Measurements from ENCODE around the gene CISH. TPM values are rescaled to one million over a fixed set of nuclear protein-coding genes. Genes with fewer than 3 reads are reported as not detected.

CISH gene
- total RNA-seq, 4 donors from 2014 or later, result 3.3 to 50.5 (median 20.3) TPM

DNA sequence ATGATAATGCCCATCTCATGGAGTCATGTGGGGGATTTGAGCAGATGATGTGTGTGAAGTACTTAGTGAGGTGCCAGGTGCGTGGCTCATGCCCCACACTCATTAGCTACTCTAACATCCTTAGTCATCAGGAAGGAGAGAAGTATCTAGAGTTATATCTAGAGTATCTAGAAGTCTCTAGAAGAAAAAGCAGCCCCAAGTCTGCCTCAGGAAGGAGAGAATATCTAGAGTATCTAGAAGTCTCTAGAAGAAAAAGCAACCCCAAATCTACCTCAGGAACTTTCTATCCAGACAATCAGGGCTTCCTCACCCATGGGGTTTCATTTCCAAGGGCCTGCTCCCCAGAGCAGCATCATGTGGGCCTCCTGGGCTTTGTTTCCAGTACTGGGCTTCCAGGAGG is 38.4 kb upstream of the CISH start:
- Histone ChIP-seq H3K27ac (peak overlapping the region; percentile 59 to 74 (median 69)), H3K27me3 (no peaks in the 10 kb centered on the region), H3K9me3 (no peaks in the 10 kb centered on the region), H3K36me3 (peaks cover 0 to 39% of the 10 kb centered on the region in 2 donors), H3K4me3 (no peak overlapping the region), H3K4me1 (peaks cover 27 to 29% of the 10 kb centered on the region in 2 donors)
- no peak for TF ChIP-seq POLR2A (IDR thresholded peaks at IDR 0.05)
- TF ChIP-seq, protein P1, sequence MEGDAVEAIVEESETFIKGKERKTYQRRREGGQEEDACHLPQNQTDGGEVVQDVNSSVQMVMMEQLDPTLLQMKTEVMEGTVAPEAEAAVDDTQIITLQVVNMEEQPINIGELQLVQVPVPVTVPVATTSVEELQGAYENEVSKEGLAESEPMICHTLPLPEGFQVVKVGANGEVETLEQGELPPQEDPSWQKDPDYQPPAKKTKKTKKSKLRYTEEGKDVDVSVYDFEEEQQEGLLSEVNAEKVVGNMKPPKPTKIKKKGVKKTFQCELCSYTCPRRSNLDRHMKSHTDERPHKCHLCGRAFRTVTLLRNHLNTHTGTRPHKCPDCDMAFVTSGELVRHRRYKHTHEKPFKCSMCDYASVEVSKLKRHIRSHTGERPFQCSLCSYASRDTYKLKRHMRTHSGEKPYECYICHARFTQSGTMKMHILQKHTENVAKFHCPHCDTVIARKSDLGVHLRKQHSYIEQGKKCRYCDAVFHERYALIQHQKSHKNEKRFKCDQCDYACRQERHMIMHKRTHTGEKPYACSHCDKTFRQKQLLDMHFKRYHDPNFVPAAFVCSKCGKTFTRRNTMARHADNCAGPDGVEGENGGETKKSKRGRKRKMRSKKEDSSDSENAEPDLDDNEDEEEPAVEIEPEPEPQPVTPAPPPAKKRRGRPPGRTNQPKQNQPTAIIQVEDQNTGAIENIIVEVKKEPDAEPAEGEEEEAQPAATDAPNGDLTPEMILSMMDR (IDR thresholded peaks at IDR 0.05 in 4 of 5, conservative IDR thresholded peaks at IDR 0.05 in 1 of 5), result no peak
- in situ Hi-C loops (cut with MboI; ENCODE audit: low sequenced_read_pairs in 4 of 4), result no loop called here
- ATAC-seq, result no peak
- intact Hi-C loops (cut with DNase I; ENCODE audit: low total_unique reads), result no loop called here
- DNase-seq, result no peak

DNA sequence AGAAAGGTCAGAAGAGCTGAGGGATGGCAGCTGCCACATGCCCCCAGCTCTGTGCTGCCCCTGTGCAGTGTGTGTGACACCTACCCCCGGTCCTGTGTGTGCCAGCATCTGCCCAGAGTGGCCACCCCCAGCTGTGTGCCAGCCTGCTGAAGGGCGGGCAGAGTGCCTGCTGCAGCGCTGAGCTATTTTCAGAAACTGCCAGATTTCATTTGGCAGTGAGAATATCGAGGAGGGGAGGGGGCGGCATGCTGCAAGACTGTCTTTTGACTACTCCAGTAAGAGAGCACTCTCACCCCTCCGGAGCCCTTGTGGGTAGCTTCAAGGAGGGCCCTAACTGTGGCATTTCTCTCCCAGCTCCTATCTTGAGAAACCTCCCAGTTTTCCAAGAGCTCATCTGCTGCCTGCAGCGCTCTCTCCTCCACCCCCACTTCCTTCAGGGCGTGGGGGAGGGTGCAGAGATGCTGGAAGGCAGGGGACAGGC is 37.9 kb upstream of the CISH start:
- in situ Hi-C loops (cut with MboI; ENCODE audit: low sequenced_read_pairs in 4 of 4) (no loop called here), intact Hi-C loops (cut with DNase I; ENCODE audit: low total_unique reads) (no loop called here)
- Histone ChIP-seq H3K36me3 (peaks cover 0 to 45% of the 10 kb centered on the region in 2 donors), H3K27me3 (no peaks in the 10 kb centered on the region), H3K27ac (peak overlapping the region; percentile 59 to 74 (median 69)), H3K4me3 (no peak overlapping the region), H3K9me3 (no peaks in the 10 kb centered on the region), H3K4me1 (peaks cover 24 to 27% of the 10 kb centered on the region in 2 donors)
- ATAC-seq (peak in 1 of 2 donors; percentile 5), DNase-seq (peak in 1 of 2 donors; percentile 55)
- no peak for TF ChIP-seq POLR2A (IDR thresholded peaks at IDR 0.05)
- TF ChIP-seq, protein P1 (IDR thresholded peaks at IDR 0.05 in 4 of 5, conservative IDR thresholded peaks at IDR 0.05 in 1 of 5), result no peak

DNA sequence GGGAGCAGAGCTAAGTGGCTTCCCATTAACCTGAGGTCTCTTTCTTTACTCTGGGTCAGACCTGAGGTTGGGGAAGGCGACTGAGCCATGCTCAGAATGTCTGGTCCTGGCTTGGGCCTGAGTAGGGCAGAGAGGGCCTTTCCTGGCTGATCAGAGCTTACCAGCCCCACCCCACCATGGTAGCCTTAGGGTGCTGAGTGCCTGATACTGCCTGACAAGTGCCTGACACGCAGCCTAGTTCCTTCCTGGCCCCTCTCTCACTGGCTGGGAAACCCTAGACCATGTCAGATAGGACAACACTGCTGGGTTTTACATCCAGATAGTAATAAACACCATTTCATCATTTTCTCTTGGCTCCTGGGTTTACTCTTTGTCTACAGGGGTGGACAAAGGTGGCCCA is 37.4 kb upstream of the CISH start:
- TF ChIP-seq POLR2A (IDR thresholded peaks at IDR 0.05), result no peak
- Histone ChIP-seq H3K36me3 (peaks cover 0 to 50% of the 10 kb centered on the region in 2 donors), H3K27ac (peak overlapping the region; percentile 59 to 74 (median 69)), H3K9me3 (no peaks in the 10 kb centered on the region), H3K27me3 (no peaks in the 10 kb centered on the region), H3K4me3 (no peak overlapping the region), H3K4me1 (peaks cover 24 to 27% of the 10 kb centered on the region in 2 donors)
- DNase-seq (no peak), ATAC-seq (no peak)
- in situ Hi-C loops (cut with MboI; ENCODE audit: low sequenced_read_pairs in 4 of 4), result no loop called here
- intact Hi-C loops (cut with DNase I; ENCODE audit: low total_unique reads), result no loop called here

DNA sequence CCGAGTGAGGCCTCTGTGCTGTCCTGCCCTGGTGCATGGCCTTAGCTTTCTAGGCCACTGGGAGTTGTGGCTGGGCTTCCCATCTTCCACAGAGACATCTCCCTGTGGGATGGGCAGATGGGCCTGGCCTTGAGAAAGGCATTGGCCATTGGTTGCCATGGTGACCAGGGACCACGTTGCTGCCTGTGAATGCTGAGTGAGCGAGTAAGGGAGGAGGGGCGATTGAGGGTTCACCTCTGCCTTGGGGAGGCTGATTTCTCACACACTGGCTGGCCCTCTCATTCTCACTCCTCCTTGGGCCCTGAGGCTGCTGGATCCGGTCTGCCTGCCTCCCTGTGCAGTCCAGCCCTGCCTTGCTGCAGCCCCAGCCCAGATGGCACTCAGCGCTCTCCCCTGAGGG is 36.7 kb upstream of the CISH start:
- peak overlapping the region; percentile 59 to 74 (median 69) for H3K27ac ChIP-seq
- no peak overlapping the region for H3K4me3 ChIP-seq
- H3K4me1 ChIP-seq, result peaks cover 27% of the 10 kb centered on the region in 2 donors
- intact Hi-C loops (cut with DNase I; ENCODE audit: low total_unique reads), result no loop called here
- DNase-seq (no peak), ATAC-seq (no peak)
- TF ChIP-seq, protein P1 (IDR thresholded peaks at IDR 0.05 in 4 of 5, conservative IDR thresholded peaks at IDR 0.05 in 1 of 5), result no peak
- H3K36me3 ChIP-seq, result peaks cover 0 to 56% of the 10 kb centered on the region in 2 donors
- no peaks in the 10 kb centered on the region for H3K27me3 ChIP-seq
- H3K9me3 ChIP-seq, result no peaks in the 10 kb centered on the region
- in situ Hi-C loops (cut with MboI; ENCODE audit: low sequenced_read_pairs in 4 of 4), result no loop called here

DNA sequence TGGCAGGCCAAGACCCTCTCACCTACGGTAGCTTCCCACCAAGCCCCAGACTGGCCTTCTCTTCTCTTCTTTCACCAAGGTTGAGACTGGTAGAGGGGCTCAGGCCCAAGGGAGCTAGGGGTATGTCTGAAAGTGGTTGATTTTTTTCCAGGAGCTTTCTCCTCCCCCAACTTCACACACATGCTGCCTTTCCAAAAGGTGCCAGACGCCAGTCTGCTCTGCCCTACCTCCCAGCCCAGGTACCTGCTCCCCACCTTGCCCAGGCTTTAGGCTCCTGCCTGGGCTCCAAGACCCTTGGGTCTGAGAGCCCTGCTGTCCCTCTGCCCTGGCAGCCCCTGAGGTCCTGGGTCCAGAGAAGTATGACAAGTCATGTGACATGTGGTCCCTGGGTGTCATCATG is 33.8 kb upstream of the CISH start:
- no peaks in the 10 kb centered on the region for H3K27me3 ChIP-seq
- intact Hi-C loops (cut with DNase I; ENCODE audit: low total_unique reads) (no loop called here), in situ Hi-C loops (cut with MboI; ENCODE audit: low sequenced_read_pairs in 4 of 4) (no loop called here)
- ATAC-seq (no peak), DNase-seq (no peak)
- no peak overlapping the region for H3K4me3 ChIP-seq
- TF ChIP-seq, protein P1 (IDR thresholded peaks at IDR 0.05 in 4 of 5, conservative IDR thresholded peaks at IDR 0.05 in 1 of 5), result no peak
- no peak for TF ChIP-seq POLR2A (IDR thresholded peaks at IDR 0.05)
- H3K9me3 ChIP-seq, result no peaks in the 10 kb centered on the region
- peaks cover 0 to 84% of the 10 kb centered on the region in 2 donors for H3K36me3 ChIP-seq
- peaks cover 19 to 30% of the 10 kb centered on the region in 2 donors for H3K4me1 ChIP-seq
- H3K27ac ChIP-seq, result no peak overlapping the region
